H9 (cell line): ENCODE data around the gene RFFL. TPM values are rescaled to one million over a fixed set of nuclear protein-coding genes. Genes with fewer than 3 reads are reported as not detected.
A peak's percentile ranks its signal among the peaks of the same experiment; 100 is the strongest.

Experiments
- DNase-seq: peaks from one replicate; pipeline ENCODE4 v3.0.0-alpha.2; 2017
- H2AFZ ChIP-seq: one replicate; pipeline ENCODE4 v1.6.1; 2013; ENCODE audit warnings: mild to moderate bottlenecking, low read length, control low read depth, moderate library complexity
- H2AK5ac ChIP-seq: 2 replicates; pipeline ENCODE4 v1.6.1; 2013; ENCODE audit warnings: low read length, control low read depth, mixed read lengths; ENCODE audit not compliant: insufficient read length
- H2BK120ac ChIP-seq: one replicate; pipeline ENCODE4 v1.6.1; 2013; ENCODE audit warnings: low read depth, mild to moderate bottlenecking, low read length, control low read depth, inconsistent platforms; ENCODE audit not compliant: poor library complexity, severe bottlenecking
- H2BK12ac ChIP-seq: 2 replicates; pipeline ENCODE4 v1.6.1; 2013; ENCODE audit warnings: low read length, control low read depth, mixed read lengths, low read depth; ENCODE audit not compliant: insufficient read length
- H2BK15ac ChIP-seq: 2 replicates; pipeline ENCODE4 v1.6.1; 2013; ENCODE audit warnings: low read depth, low read length, control low read depth
- H2BK20ac ChIP-seq: one replicate; pipeline ENCODE4 v1.6.1; 2013; ENCODE audit warnings: low read depth, mild to moderate bottlenecking, low read length, control low read depth, inconsistent platforms; ENCODE audit not compliant: poor library complexity, severe bottlenecking
- H2BK5ac ChIP-seq: 2 replicates; pipeline ENCODE4 v1.6.1; 2013; ENCODE audit warnings: low read length, control low read depth, mixed read lengths; ENCODE audit not compliant: insufficient read length
- H3K14ac ChIP-seq: 2 replicates; pipeline ENCODE4 v1.6.1; 2013; ENCODE audit warnings: low read length, control low read depth; ENCODE audit not compliant: insufficient read depth
- H3K18ac ChIP-seq: 2 replicates; pipeline ENCODE4 v1.6.1; 2013; ENCODE audit warnings: low read depth, mild to moderate bottlenecking, mixed read lengths, low read length, control low read depth; ENCODE audit not compliant: insufficient read length
- H3K23ac ChIP-seq: 2 replicates; pipeline ENCODE4 v1.6.1; 2013; ENCODE audit warnings: low read length, control low read depth, mixed read lengths, low read depth; ENCODE audit not compliant: insufficient read length
- H3K23me2 ChIP-seq: 2 replicates; pipeline ENCODE4 v1.6.1; 2013; ENCODE audit warnings: low read depth, mild to moderate bottlenecking, mixed read lengths, low read length, control low read depth; ENCODE audit not compliant: insufficient read length, poor library complexity, severe bottlenecking
- H3K27ac ChIP-seq: 2 replicates; pipeline ENCODE4 v1.5.1; 2013; ENCODE audit warnings: low read length, control low read depth, mixed read lengths, low read depth; ENCODE audit not compliant: insufficient read length
- H3K27me3 ChIP-seq: 2 replicates; pipeline ENCODE4 v1.6.1; 2013; ENCODE audit warnings: low read length, control low read depth, inconsistent platforms; ENCODE audit not compliant: insufficient read depth
- H3K4ac ChIP-seq: 2 replicates; pipeline ENCODE4 v1.6.1; 2013; ENCODE audit warnings: low read depth, mild to moderate bottlenecking, control low read depth, inconsistent platforms, low read length, moderate library complexity
- H3K4me1 ChIP-seq: 2 replicates; pipeline ENCODE4 v1.6.1; 2013; ENCODE audit warnings: low read length, control low read depth, inconsistent platforms; ENCODE audit not compliant: insufficient read depth
- H3K4me2 ChIP-seq: 2 replicates; pipeline ENCODE4 v1.6.1; 2013; ENCODE audit warnings: low read length, control low read depth, mixed read lengths; ENCODE audit not compliant: insufficient read length, insufficient read depth
- H3K56ac ChIP-seq: 2 replicates; pipeline ENCODE4 v1.6.1; 2013; ENCODE audit warnings: low read depth, mild to moderate bottlenecking, mixed read lengths, low read length, control low read depth; ENCODE audit not compliant: insufficient read length
- H3K79me1 ChIP-seq: 2 replicates; pipeline ENCODE4 v1.6.1; 2013; ENCODE audit warnings: low read depth, mild to moderate bottlenecking, moderate library complexity, low read length, control low read depth, inconsistent platforms; ENCODE audit not compliant: insufficient read depth, poor library complexity, severe bottlenecking
- H3K79me2 ChIP-seq: 2 replicates; pipeline ENCODE4 v1.6.1; 2013; ENCODE audit warnings: low read length, control low read depth, inconsistent platforms; ENCODE audit not compliant: insufficient read depth
- H3K9ac ChIP-seq: 2 replicates; pipeline ENCODE4 v1.6.1; 2013; ENCODE audit warnings: low read length, control low read depth, mixed read lengths; ENCODE audit not compliant: insufficient read length; ENCODE audit errors: extremely low read depth
- H3K9me3 ChIP-seq: one replicate; pipeline ENCODE4 v1.6.1; 2013; ENCODE audit warnings: low read depth, low read length, inconsistent platforms; ENCODE audit not compliant: control insufficient read depth
- H3T11ph ChIP-seq: one replicate; pipeline ENCODE4 v1.6.1; 2013; ENCODE audit warnings: mild to moderate bottlenecking, low read length, control low read depth, inconsistent platforms
- H4K20me1 ChIP-seq: one replicate; pipeline ENCODE4 v1.6.1; 2013; ENCODE audit not compliant: control insufficient read depth, insufficient read length, insufficient read depth
- H4K5ac ChIP-seq: 2 replicates; pipeline ENCODE4 v1.6.1; 2013; ENCODE audit warnings: low read depth, mild to moderate bottlenecking, mixed read lengths, low read length, control low read depth; ENCODE audit not compliant: insufficient read length
- H4K8ac ChIP-seq: replicated peaks from 2 replicates; pipeline ENCODE4 v1.6.1; 2013; ENCODE audit warnings: low read length, control low read depth, mixed read lengths, low read depth; ENCODE audit not compliant: insufficient read length
- H4K91ac ChIP-seq: 2 replicates; pipeline ENCODE4 v1.6.1; 2013; ENCODE audit warnings: low read depth, mild to moderate bottlenecking, moderate library complexity, mixed read lengths, low read length, control low read depth; ENCODE audit not compliant: insufficient read length
- H3K27ac Mint-ChIP-seq, 3 experiments: 2 replicates in 2 of 3; 3 replicates in 1 of 3; pipeline ENCODE4 v1.8.0; 2020 to 2021; ENCODE audit warnings: mixed read lengths in 3 of 3, mild to moderate bottlenecking in 1 of 3, moderate library complexity in 1 of 3
- H3K27me3 Mint-ChIP-seq: 2 replicates; pipeline ENCODE4 v1.8.0; 2021; ENCODE audit warnings: low read depth, mild to moderate bottlenecking, moderate library complexity, mixed read lengths
- H3K36me3 Mint-ChIP-seq, 3 experiments: 2 replicates in 2 of 3; 3 replicates in 1 of 3; pipeline ENCODE4 v1.8.0; 2020 to 2021; ENCODE audit warnings: low read depth in 3 of 3, mixed read lengths in 3 of 3; ENCODE audit not compliant: insufficient read depth in 1 of 3
- H3K4me1 Mint-ChIP-seq, 2 experiments: 2 replicates each; pipeline ENCODE4 v1.8.0; 2020; ENCODE audit warnings: mixed read lengths in 2 of 2
- H3K4me3 Mint-ChIP-seq, 2 experiments: 2 replicates in 1 of 2; 3 replicates in 1 of 2; pipeline ENCODE4 v1.8.0; 2020 to 2021; ENCODE audit warnings: mild to moderate bottlenecking in 2 of 2, mixed read lengths in 2 of 2, moderate library complexity in 1 of 2
- H3K9me3 Mint-ChIP-seq, 2 experiments: 2 replicates in 1 of 2; 3 replicates in 1 of 2; pipeline ENCODE4 v1.8.0; 2020; ENCODE audit warnings: mild to moderate bottlenecking in 2 of 2, mixed read lengths in 2 of 2, moderate library complexity in 1 of 2
- CTCF ChIP-seq: fragments of 200-600 bp; sonication (generic); conservative IDR thresholded peaks from 3 replicates; pipeline ENCODE4 v1.8.0; 2021; ENCODE audit warnings: antibody characterized with exemption, mild to moderate bottlenecking
- WGBS: extraction: QIAGEN DNeasy Blood & Tissue Kit; methylation state at CpG from one replicate; pipeline ENCODE4 v1.1.7; 2013; ENCODE audit warnings: missing lambda C conversion rate, low lambda C conversion rate, mixed read lengths; ENCODE audit not compliant: insufficient read length; ENCODE audit errors: extremely low coverage; 5-methylcytosine and 5-hydroxymethylcytosine counted together
- total RNA-seq: library from RNA; stranded (reverse); gene quantifications from 2 replicates; pipeline ENCODE4 v1.2.1, GENCODE V29; 2021

The RFFL gene
- total RNA-seq, 1 experiment from 2014 or later: 21.1 TPM

GRCh38 chr17:35010093-35010492 lies 53.4 kb downstream of the RFFL start:
- no peak for DNase-seq
- Histone ChIP-seq H2AFZ (no peak overlapping the region), H3K14ac (no peak overlapping the region), H4K20me1 (no peaks in the 10 kb centered on the region), H3K18ac (no peak overlapping the region), H3K27ac (no peak overlapping the region), H2AK5ac (no peak overlapping the region), H4K91ac (no peak overlapping the region), H3K9ac (no peak overlapping the region), H2BK12ac (no peak overlapping the region), H3K23ac (no peak overlapping the region), H3K27me3 (no peaks in the 10 kb centered on the region), H3T11ph (no peak overlapping the region), H4K5ac (no peak overlapping the region), H4K8ac (no peak overlapping the region), H3K9me3 (no peaks in the 10 kb centered on the region), H3K23me2 (no peaks in the 10 kb centered on the region), H3K56ac (no peak overlapping the region), H3K4me1 (peaks cover 5% of the 10 kb centered on the region; the same call in 1 of the 2 replicates), H3K4me2 (no peak overlapping the region), H3K79me2 (no peaks in the 10 kb centered on the region), H2BK120ac (no peak overlapping the region), H2BK20ac (no peak overlapping the region), H3K79me1 (no peaks in the 10 kb centered on the region), H2BK5ac (no peak overlapping the region), H3K4ac (no peak overlapping the region), H2BK15ac (no peak overlapping the region)
- Mint-ChIP-seq H3K4me3 (no peak overlapping the region), H3K4me1 (peaks cover 16 to 21% of the 10 kb centered on the region in 2 experiments), H3K36me3 (peaks cover 17 to 38% (median 33%) of the 10 kb centered on the region in 3 experiments; a peak in 6 of 7 replicates), H3K27ac (peak overlapping the region in 1 of 3 experiments; percentile 49; a peak in 1 of 7 replicates), H3K27me3 (no peaks in the 10 kb centered on the region), H3K9me3 (no peaks in the 10 kb centered on the region)
- TF ChIP-seq CTCF: no peak
- no CpG with 5 or more reads among the region's 3 CpGs for WGBS
